GM23338 (cell line): Measurements from ENCODE around the gene ERC2. TPM values are rescaled to one million over a fixed set of nuclear protein-coding genes. Genes with fewer than 3 reads are reported as not detected.
A peak's percentile ranks its signal among the peaks of the same experiment; 100 is the strongest.

ENCODE experiments used
- ATAC-seq: fragments of 200-7000 bp; cut with Tn5 transposase; 3 replicates; pipeline ENCODE4 v1.9.1; 2020
- DNase-seq: peaks from one replicate; pipeline ENCODE4 v3.0.0-alpha.2; 2015; ENCODE audit warnings: low spot score
- H2AFZ ChIP-seq: fragments of 200-600 bp; sonication (generic); 2 replicates; pipeline ENCODE4 v1.8.0; 2016; ENCODE audit warnings: antibody characterized with exemption, mild to moderate bottlenecking, moderate library complexity
- H3F3A ChIP-seq: fragments of 200-600 bp; sonication (generic); replicated peaks from 2 replicates; pipeline ENCODE4 v1.8.0; 2017; ENCODE audit warnings: antibody characterized with exemption, mixed run types, low read depth
- H3K27ac ChIP-seq: fragments of 200-600 bp; sonication (generic); 2 replicates; pipeline ENCODE4 v1.6.1; 2016; ENCODE audit warnings: low read depth
- H3K27me3 ChIP-seq: fragments of 200-600 bp; sonication (generic); 2 replicates; pipeline ENCODE4 v1.8.0; 2016; ENCODE audit warnings: mild to moderate bottlenecking, mixed run types, moderate library complexity; ENCODE audit not compliant: insufficient read depth
- H3K36me3 ChIP-seq: fragments of 200-600 bp; sonication (generic); 2 replicates; pipeline ENCODE4 v1.8.0; 2016; ENCODE audit warnings: mild to moderate bottlenecking; ENCODE audit not compliant: insufficient read depth
- H3K4me1 ChIP-seq: fragments of 200-600 bp; sonication (generic); 2 replicates; pipeline ENCODE4 v1.8.0; 2016; ENCODE audit warnings: mild to moderate bottlenecking, moderate library complexity; ENCODE audit not compliant: insufficient read depth
- H3K4me2 ChIP-seq: fragments of 200-600 bp; sonication (generic); 2 replicates; pipeline ENCODE4 v1.7.1; 2017; ENCODE audit warnings: mixed run types
- H3K4me3 ChIP-seq: fragments of 200-600 bp; sonication (generic); 2 replicates; pipeline ENCODE4 v1.6.1; 2016; ENCODE audit warnings: mixed run types
- H3K79me2 ChIP-seq: fragments of 200-600 bp; sonication (generic); replicated peaks from 2 replicates; pipeline ENCODE4 v1.8.0; 2017; ENCODE audit warnings: mild to moderate bottlenecking; ENCODE audit not compliant: insufficient read depth
- H3K9me2 ChIP-seq: fragments of 200-600 bp; sonication (generic); 2 replicates; pipeline ENCODE4 v1.8.0; 2017; ENCODE audit not compliant: insufficient read depth
- H4K20me1 ChIP-seq: fragments of 200-600 bp; sonication (generic); replicated peaks from 2 replicates; pipeline ENCODE4 v1.8.0; 2017; ENCODE audit warnings: mild to moderate bottlenecking; ENCODE audit not compliant: insufficient read depth
- H3K27ac Mint-ChIP-seq: 2 replicates; pipeline ENCODE4 v1.8.0; 2020; ENCODE audit warnings: inconsistent platforms, mild to moderate bottlenecking, moderate library complexity, mixed read lengths
- H3K27me3 Mint-ChIP-seq: 3 replicates; pipeline ENCODE4 v1.8.0; 2022; ENCODE audit warnings: low read depth, mild to moderate bottlenecking, moderate library complexity, mixed read lengths, inconsistent platforms; ENCODE audit not compliant: insufficient read depth, poor library complexity
- H3K36me3 Mint-ChIP-seq: 3 replicates; pipeline ENCODE4 v1.8.0; 2021; ENCODE audit warnings: low read depth, mild to moderate bottlenecking, inconsistent platforms, moderate library complexity, mixed read lengths
- H3K4me1 Mint-ChIP-seq: 3 replicates; pipeline ENCODE4 v1.8.0; 2020; ENCODE audit warnings: mild to moderate bottlenecking, inconsistent platforms, mixed read lengths
- H3K4me3 Mint-ChIP-seq: 3 replicates; pipeline ENCODE4 v1.8.0; 2021; ENCODE audit warnings: moderate library complexity, mild to moderate bottlenecking, inconsistent platforms, mixed read lengths
- H3K9me3 Mint-ChIP-seq: 3 replicates; pipeline ENCODE4 v1.8.0; 2020; ENCODE audit warnings: moderate library complexity, mild to moderate bottlenecking, inconsistent platforms, mixed read lengths
- EZH2phosphoT487 ChIP-seq: fragments of 200-600 bp; sonication (generic); IDR thresholded peaks from one replicate; pipeline ENCODE4 v1.8.1; 2018; ENCODE audit warnings: antibody characterized with exemption; ENCODE audit not compliant: unreplicated experiment
- JUNB ChIP-seq: IDR thresholded peaks from one replicate; pipeline ENCODE4 v1.6.1; 2016; ENCODE audit warnings: antibody characterized with exemption; ENCODE audit not compliant: unreplicated experiment
- NANOG ChIP-seq: IDR thresholded peaks from 2 replicates; pipeline ENCODE4 v1.6.1; 2016; ENCODE audit warnings: antibody characterized with exemption, borderline replicate concordance
- POLR2AphosphoS5 ChIP-seq: IDR thresholded peaks from 2 replicates; pipeline ENCODE4 v1.6.1; 2016; ENCODE audit warnings: antibody characterized with exemption, low read depth
- STAT1 ChIP-seq: IDR thresholded peaks from one replicate; pipeline ENCODE4 v1.6.1; 2016; ENCODE audit warnings: antibody characterized with exemption; ENCODE audit not compliant: unreplicated experiment
- ZNF114 ChIP-seq: fragments of 250-450 bp; sonication (Bioruptor Pico); IDR thresholded peaks from 2 replicates; pipeline ENCODE4 v1.5.0; 2020; ENCODE audit warnings: mild to moderate bottlenecking, moderate library complexity
- ZNF331 ChIP-seq: fragments of 250-450 bp; sonication (Bioruptor Pico); IDR thresholded peaks from 2 replicates; pipeline ENCODE4 v1.5.0; 2020; ENCODE audit warnings: low read depth, mild to moderate bottlenecking, moderate library complexity
- polyA plus RNA-seq: library from polyadenylated mRNA; unstranded; fragments of >200 nt; fragmentation: Nextera tagmentation; extraction: Ambion mirVana; gene quantifications from 2 replicates; pipeline ENCODE4 v1.2.1, GENCODE V29; 2016
- total RNA-seq: library from RNA; depleted of rRNA; stranded (reverse); fragments of >200 nt; shearing (Covaris generic); gene quantifications from 2 replicates; pipeline ENCODE4 v1.2.3, GENCODE V29; 2014
- TF ChIP-seq, protein P1 (sequence below): IDR thresholded peaks from 2 replicates; pipeline ENCODE4 v1.6.1; 2016; ENCODE audit warnings: antibody characterized with exemption
- TF ChIP-seq, protein P2 (sequence below): IDR thresholded peaks from one replicate; pipeline ENCODE4 v1.6.1; 2018; ENCODE audit warnings: antibody characterized with exemption; ENCODE audit not compliant: unreplicated experiment
- TF ChIP-seq, protein P3 (sequence below): fragments of 250-450 bp; sonication (Bioruptor Pico); IDR thresholded peaks from 2 replicates; pipeline ENCODE4 v1.5.0; 2020; ENCODE audit warnings: mild to moderate bottlenecking, moderate library complexity

ERC2 gene
- total and polyA plus RNA-seq, 2 experiments from 2014 or later: 11.8 to 13.7 TPM

DNA sequence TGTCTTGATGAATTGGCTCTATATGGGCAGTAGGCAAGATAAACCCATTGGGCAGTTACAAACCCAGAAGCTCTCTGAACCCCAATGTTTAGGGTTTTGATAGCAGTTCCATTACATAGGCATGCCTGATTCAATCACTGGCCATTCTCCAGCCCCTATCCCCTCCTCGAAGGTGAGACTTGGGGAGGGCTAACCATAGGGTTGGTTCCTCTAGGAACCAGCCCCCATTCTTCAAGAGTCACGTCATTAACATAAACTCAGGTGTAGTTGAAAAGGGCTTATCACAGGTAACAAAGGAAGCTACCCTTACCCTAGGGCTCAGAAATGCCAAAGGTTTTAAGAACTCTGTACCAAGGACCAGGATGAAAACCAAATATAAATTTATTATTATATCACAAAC is 353.1 kb downstream of the ERC2 start:
- Histone ChIP-seq H3K9me2 (0 out of 2 replicates have a peak, but pooled peaks cover 4% of the 10 kb centered on the region), H3K36me3 (no peaks in the 10 kb centered on the region), H4K20me1 (no peaks in the 10 kb centered on the region), H3K79me2 (no peaks in the 10 kb centered on the region), H2AFZ (no peak overlapping the region), H3K4me3 (no peak overlapping the region), H3K27me3 (no peaks in the 10 kb centered on the region), H3F3A (no peaks in the 10 kb centered on the region; the same call in 1 of the 2 replicates), H3K27ac (peak overlapping the region; percentile 75), H3K4me2 (0 out of 2 replicates have a peak overlapping the region, but pooled peaks have one; percentile 34), H3K4me1 (peaks cover 69% of the 10 kb centered on the region)
- Mint-ChIP-seq H3K4me3 (no peak overlapping the region), H3K27me3 (peaks cover 2% of the 10 kb centered on the region), H3K27ac (peak overlapping the region; percentile 33; the same call in 1 of the 2 replicates), H3K4me1 (peaks cover 68% of the 10 kb centered on the region), H3K36me3 (peaks cover 15% of the 10 kb centered on the region), H3K9me3 (peaks cover 15% of the 10 kb centered on the region)
- DNase-seq (no peak), ATAC-seq (peak; percentile 52)
- TF ChIP-seq, protein P1, sequence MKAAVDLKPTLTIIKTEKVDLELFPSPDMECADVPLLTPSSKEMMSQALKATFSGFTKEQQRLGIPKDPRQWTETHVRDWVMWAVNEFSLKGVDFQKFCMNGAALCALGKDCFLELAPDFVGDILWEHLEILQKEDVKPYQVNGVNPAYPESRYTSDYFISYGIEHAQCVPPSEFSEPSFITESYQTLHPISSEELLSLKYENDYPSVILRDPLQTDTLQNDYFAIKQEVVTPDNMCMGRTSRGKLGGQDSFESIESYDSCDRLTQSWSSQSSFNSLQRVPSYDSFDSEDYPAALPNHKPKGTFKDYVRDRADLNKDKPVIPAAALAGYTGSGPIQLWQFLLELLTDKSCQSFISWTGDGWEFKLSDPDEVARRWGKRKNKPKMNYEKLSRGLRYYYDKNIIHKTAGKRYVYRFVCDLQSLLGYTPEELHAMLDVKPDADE: no peak
- TF ChIP-seq NANOG: no peak
- no peak for TF ChIP-seq POLR2AphosphoS5
- TF ChIP-seq, protein P2, sequence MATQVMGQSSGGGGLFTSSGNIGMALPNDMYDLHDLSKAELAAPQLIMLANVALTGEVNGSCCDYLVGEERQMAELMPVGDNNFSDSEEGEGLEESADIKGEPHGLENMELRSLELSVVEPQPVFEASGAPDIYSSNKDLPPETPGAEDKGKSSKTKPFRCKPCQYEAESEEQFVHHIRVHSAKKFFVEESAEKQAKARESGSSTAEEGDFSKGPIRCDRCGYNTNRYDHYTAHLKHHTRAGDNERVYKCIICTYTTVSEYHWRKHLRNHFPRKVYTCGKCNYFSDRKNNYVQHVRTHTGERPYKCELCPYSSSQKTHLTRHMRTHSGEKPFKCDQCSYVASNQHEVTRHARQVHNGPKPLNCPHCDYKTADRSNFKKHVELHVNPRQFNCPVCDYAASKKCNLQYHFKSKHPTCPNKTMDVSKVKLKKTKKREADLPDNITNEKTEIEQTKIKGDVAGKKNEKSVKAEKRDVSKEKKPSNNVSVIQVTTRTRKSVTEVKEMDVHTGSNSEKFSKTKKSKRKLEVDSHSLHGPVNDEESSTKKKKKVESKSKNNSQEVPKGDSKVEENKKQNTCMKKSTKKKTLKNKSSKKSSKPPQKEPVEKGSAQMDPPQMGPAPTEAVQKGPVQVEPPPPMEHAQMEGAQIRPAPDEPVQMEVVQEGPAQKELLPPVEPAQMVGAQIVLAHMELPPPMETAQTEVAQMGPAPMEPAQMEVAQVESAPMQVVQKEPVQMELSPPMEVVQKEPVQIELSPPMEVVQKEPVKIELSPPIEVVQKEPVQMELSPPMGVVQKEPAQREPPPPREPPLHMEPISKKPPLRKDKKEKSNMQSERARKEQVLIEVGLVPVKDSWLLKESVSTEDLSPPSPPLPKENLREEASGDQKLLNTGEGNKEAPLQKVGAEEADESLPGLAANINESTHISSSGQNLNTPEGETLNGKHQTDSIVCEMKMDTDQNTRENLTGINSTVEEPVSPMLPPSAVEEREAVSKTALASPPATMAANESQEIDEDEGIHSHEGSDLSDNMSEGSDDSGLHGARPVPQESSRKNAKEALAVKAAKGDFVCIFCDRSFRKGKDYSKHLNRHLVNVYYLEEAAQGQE: no peak
- no peak for TF ChIP-seq JUNB
- TF ChIP-seq ZNF331: no peak
- TF ChIP-seq STAT1: no peak
- no peak for TF ChIP-seq EZH2phosphoT487

DNA sequence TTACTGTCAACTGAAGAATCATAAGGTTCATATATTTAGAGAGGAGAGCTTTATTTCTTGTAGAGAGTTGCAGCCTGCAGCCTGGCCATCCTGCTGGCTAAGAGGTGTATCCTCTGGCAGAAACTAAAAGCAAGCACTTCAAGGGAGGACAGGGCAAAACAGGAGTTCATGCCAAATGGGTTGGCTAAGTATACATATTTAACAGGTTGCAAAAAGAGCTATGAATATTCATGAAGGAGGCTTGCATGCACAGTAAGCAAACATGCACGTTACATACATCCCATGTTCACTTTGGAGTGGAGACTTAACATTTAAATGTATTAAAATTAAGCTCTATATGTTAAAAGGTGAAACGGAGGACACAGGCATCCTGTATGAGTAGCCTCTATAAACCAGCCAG is 354.4 kb downstream of the ERC2 start:
- 0 out of 2 replicates have a peak overlapping the region, but pooled peaks have one; percentile 21 for H3K27ac ChIP-seq
- H3K27me3 Mint-ChIP-seq: peaks cover 2% of the 10 kb centered on the region
- peaks cover 15% of the 10 kb centered on the region for H3K36me3 Mint-ChIP-seq
- H3K79me2 ChIP-seq: no peaks in the 10 kb centered on the region
- H3K27me3 ChIP-seq: no peaks in the 10 kb centered on the region
- H3F3A ChIP-seq: no peaks in the 10 kb centered on the region; the same call in 1 of the 2 replicates
- no peak overlapping the region for H3K4me3 ChIP-seq
- peaks cover 15% of the 10 kb centered on the region for H3K9me3 Mint-ChIP-seq
- ATAC-seq (no peak), DNase-seq (no peak)
- no peaks in the 10 kb centered on the region for H4K20me1 ChIP-seq
- no peak overlapping the region for H3K4me2 ChIP-seq
- H3K27ac Mint-ChIP-seq: no peak overlapping the region
- no peaks in the 10 kb centered on the region for H3K36me3 ChIP-seq
- H2AFZ ChIP-seq: no peak overlapping the region
- H3K4me1 Mint-ChIP-seq: peaks cover 65% of the 10 kb centered on the region
- H3K4me3 Mint-ChIP-seq: no peak overlapping the region; the same call in 2 of the 3 replicates
- peaks cover 69% of the 10 kb centered on the region for H3K4me1 ChIP-seq
- H3K9me2 ChIP-seq: 0 out of 2 replicates have a peak, but pooled peaks cover 4% of the 10 kb centered on the region
- TF ChIP-seq, protein P3, sequence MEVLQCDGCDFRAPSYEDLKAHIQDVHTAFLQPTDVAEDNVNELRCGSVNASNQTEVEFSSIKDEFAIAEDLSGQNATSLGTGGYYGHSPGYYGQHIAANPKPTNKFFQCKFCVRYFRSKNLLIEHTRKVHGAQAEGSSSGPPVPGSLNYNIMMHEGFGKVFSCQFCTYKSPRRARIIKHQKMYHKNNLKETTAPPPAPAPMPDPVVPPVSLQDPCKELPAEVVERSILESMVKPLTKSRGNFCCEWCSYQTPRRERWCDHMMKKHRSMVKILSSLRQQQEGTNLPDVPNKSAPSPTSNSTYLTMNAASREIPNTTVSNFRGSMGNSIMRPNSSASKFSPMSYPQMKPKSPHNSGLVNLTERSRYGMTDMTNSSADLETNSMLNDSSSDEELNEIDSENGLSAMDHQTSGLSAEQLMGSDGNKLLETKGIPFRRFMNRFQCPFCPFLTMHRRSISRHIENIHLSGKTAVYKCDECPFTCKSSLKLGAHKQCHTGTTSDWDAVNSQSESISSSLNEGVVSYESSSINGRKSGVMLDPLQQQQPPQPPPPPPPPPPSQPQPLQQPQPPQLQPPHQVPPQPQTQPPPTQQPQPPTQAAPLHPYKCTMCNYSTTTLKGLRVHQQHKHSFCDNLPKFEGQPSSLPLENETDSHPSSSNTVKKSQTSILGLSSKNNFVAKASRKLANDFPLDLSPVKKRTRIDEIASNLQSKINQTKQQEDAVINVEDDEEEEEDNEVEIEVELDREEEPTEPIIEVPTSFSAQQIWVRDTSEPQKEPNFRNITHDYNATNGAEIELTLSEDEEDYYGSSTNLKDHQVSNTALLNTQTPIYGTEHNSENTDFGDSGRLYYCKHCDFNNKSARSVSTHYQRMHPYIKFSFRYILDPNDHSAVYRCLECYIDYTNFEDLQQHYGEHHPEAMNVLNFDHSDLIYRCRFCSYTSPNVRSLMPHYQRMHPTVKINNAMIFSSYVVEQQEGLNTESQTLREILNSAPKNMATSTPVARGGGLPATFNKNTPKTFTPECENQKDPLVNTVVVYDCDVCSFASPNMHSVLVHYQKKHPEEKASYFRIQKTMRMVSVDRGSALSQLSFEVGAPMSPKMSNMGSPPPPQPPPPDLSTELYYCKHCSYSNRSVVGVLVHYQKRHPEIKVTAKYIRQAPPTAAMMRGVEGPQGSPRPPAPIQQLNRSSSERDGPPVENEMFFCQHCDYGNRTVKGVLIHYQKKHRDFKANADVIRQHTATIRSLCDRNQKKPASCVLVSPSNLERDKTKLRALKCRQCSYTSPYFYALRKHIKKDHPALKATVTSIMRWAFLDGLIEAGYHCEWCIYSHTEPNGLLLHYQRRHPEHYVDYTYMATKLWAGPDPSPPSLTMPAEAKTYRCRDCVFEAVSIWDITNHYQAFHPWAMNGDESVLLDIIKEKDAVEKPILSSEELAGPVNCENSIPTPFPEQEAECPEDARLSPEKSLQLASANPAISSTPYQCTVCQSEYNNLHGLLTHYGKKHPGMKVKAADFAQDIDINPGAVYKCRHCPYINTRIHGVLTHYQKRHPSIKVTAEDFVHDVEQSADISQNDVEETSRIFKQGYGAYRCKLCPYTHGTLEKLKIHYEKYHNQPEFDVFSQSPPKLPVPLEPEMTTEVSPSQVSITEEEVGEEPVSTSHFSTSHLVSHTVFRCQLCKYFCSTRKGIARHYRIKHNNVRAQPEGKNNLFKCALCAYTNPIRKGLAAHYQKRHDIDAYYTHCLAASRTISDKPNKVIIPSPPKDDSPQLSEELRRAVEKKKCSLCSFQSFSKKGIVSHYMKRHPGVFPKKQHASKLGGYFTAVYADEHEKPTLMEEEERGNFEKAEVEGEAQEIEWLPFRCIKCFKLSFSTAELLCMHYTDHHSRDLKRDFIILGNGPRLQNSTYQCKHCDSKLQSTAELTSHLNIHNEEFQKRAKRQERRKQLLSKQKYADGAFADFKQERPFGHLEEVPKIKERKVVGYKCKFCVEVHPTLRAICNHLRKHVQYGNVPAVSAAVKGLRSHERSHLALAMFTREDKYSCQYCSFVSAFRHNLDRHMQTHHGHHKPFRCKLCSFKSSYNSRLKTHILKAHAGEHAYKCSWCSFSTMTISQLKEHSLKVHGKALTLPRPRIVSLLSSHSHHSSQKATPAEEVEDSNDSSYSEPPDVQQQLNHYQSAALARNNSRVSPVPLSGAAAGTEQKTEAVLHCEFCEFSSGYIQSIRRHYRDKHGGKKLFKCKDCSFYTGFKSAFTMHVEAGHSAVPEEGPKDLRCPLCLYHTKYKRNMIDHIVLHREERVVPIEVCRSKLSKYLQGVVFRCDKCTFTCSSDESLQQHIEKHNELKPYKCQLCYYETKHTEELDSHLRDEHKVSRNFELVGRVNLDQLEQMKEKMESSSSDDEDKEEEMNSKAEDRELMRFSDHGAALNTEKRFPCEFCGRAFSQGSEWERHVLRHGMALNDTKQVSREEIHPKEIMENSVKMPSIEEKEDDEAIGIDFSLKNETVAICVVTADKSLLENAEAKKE (CRISPR knock-in tag): no peak
- TF ChIP-seq, protein P1: no peak
- TF ChIP-seq POLR2AphosphoS5 (no peak), ZNF114 (CRISPR knock-in tag) (no peak)
